Osteoblast (primary cell): Measurements from ENCODE around the gene SHROOM3. TPM values are rescaled to one million over a fixed set of nuclear protein-coding genes. Genes with fewer than 3 reads are reported as not detected.

Source experiments
- DNase-seq: peaks from one replicate; pipeline ENCODE4 v3.0.0; 2011; ENCODE audit warnings: low spot score, mixed read lengths; ENCODE audit not compliant: insufficient read length; ENCODE audit errors: missing footprints
- H2AFZ ChIP-seq: 2 replicates; pipeline ENCODE4 v1.6.0; 2011; ENCODE audit warnings: mild to moderate bottlenecking, low read length
- H3K27ac ChIP-seq: 2 replicates; pipeline ENCODE4 v1.5.1; 2011; ENCODE audit warnings: mild to moderate bottlenecking, low read depth, low read length, moderate library complexity
- H3K27me3 ChIP-seq: 2 replicates; pipeline ENCODE4 v1.6.0; 2012; ENCODE audit warnings: mild to moderate bottlenecking, control low read depth, inconsistent platforms, low read length, moderate library complexity; ENCODE audit not compliant: insufficient read depth
- H3K36me3 ChIP-seq: 2 replicates; pipeline ENCODE4 v1.5.1; 2011; ENCODE audit warnings: mild to moderate bottlenecking, low read length, control low read depth, moderate library complexity; ENCODE audit not compliant: insufficient read depth
- H3K4me1 ChIP-seq: 2 replicates; pipeline ENCODE4 v1.5.1; 2011; ENCODE audit warnings: mild to moderate bottlenecking, low read length, control low read depth, moderate library complexity; ENCODE audit not compliant: insufficient read depth
- H3K4me2 ChIP-seq: 2 replicates; pipeline ENCODE4 v1.6.0; 2011; ENCODE audit warnings: mild to moderate bottlenecking, low read length; ENCODE audit not compliant: insufficient read depth
- H3K4me3 ChIP-seq: fragments of 200-600 bp; sonication (generic); 3 replicates; pipeline ENCODE4 v1.5.1; 2012; ENCODE audit warnings: mild to moderate bottlenecking, low read length, inconsistent platforms; ENCODE audit not compliant: insufficient read depth
- H3K79me2 ChIP-seq: 2 replicates; pipeline ENCODE4 v1.6.0; 2012; ENCODE audit warnings: mild to moderate bottlenecking, low read length, control low read depth, inconsistent platforms; ENCODE audit not compliant: insufficient read depth
- H3K9me3 ChIP-seq: 2 replicates; pipeline ENCODE4 v1.5.1; 2011; ENCODE audit warnings: low read depth, low read length, control low read depth
- H4K20me1 ChIP-seq: 2 replicates; pipeline ENCODE4 v1.6.0; 2012; ENCODE audit warnings: mild to moderate bottlenecking, low read length, control low read depth; ENCODE audit not compliant: insufficient read depth
- CTCF ChIP-seq: IDR thresholded peaks from 2 replicates; pipeline ENCODE4 v1.5.1; 2011; ENCODE audit warnings: mild to moderate bottlenecking, low read depth, low read length, moderate library complexity; ENCODE audit errors: extremely low read depth
- total RNA-seq: library from RNA; depleted of rRNA; stranded (reverse); fragments of >200 nt; gene quantifications from 2 replicates; pipeline ENCODE4 v1.2.3, GENCODE V29; 2012

Gene SHROOM3
- total RNA-seq, 1 donor = 9.8 TPM

GRCh38 chr4:76737180-76737579 lies 302.2 kb downstream of the SHROOM3 start:
- Histone ChIP-seq H3K79me2 (peaks cover 6% of the 10 kb centered on the region), H3K27me3 (no peaks in the 10 kb centered on the region), H2AFZ (no peak overlapping the region), H3K4me3 (no peak overlapping the region), H3K9me3 (no peaks in the 10 kb centered on the region), H3K36me3 (peaks cover 10% of the 10 kb centered on the region), H3K4me1 (peaks cover 38% of the 10 kb centered on the region), H4K20me1 (no peaks in the 10 kb centered on the region), H3K27ac (peak overlapping the region; percentile 83), H3K4me2 (no peak overlapping the region)
- DNase-seq = no peak
- TF ChIP-seq CTCF = no peak

- peak overlapping the region; percentile 83 for H3K27ac ChIP-seq
- no peak overlapping the region for H3K4me3 ChIP-seq
- TF ChIP-seq CTCF = no peak
- H3K9me3 ChIP-seq = no peaks in the 10 kb centered on the region
- H3K4me1 ChIP-seq = peaks cover 41% of the 10 kb centered on the region
- H3K27me3 ChIP-seq = no peaks in the 10 kb centered on the region
- H3K4me2 ChIP-seq = peak overlapping the region; percentile 58
- DNase-seq = no peak
- H2AFZ ChIP-seq = no peak overlapping the region
- peaks cover 8% of the 10 kb centered on the region for H3K79me2 ChIP-seq
- peaks cover 10% of the 10 kb centered on the region for H3K36me3 ChIP-seq
- H4K20me1 ChIP-seq = no peaks in the 10 kb centered on the region
Observed at GRCh38 chr4:76737771-76738085, 302.7 kb downstream of the SHROOM3 start.

- peaks cover 39% of the 10 kb centered on the region for H3K4me1 ChIP-seq
- no peak for TF ChIP-seq CTCF
Observed at GRCh38 chr4:76738086-76738931, 303.3 kb downstream of the SHROOM3 start.

GRCh38 chr4:76740192-76740591 lies 305.2 kb downstream of the SHROOM3 start:
- TF ChIP-seq CTCF = no peak
- H3K4me3 ChIP-seq = no peak overlapping the region
- no peak for DNase-seq
- H2AFZ ChIP-seq = no peak overlapping the region
- peaks cover 10% of the 10 kb centered on the region for H3K36me3 ChIP-seq
- no peak overlapping the region for H3K4me2 ChIP-seq
- H4K20me1 ChIP-seq = no peaks in the 10 kb centered on the region
- H3K4me1 ChIP-seq = peaks cover 57% of the 10 kb centered on the region
- no peaks in the 10 kb centered on the region for H3K9me3 ChIP-seq
- peaks cover 8% of the 10 kb centered on the region for H3K79me2 ChIP-seq
- H3K27ac ChIP-seq = no peak overlapping the region
- H3K27me3 ChIP-seq = no peaks in the 10 kb centered on the region

More at GRCh38 chr4:76738086-76738931, 303.3 kb downstream of the SHROOM3 start:
- Histone ChIP-seq H2AFZ (peak overlapping the region; percentile 23), H3K4me2 (peak overlapping the region; percentile 58), H4K20me1 (no peaks in the 10 kb centered on the region), H3K27me3 (no peaks in the 10 kb centered on the region), H3K36me3 (peaks cover 10% of the 10 kb centered on the region), H3K4me3 (no peak overlapping the region), H3K27ac (peak overlapping the region; percentile 83), H3K9me3 (no peaks in the 10 kb centered on the region), H3K79me2 (peaks cover 8% of the 10 kb centered on the region)
- peak; percentile 97 for DNase-seq
